HepG2 (cell line): Measurements from ENCODE around the gene PMM2. TPM values are rescaled to one million over a fixed set of nuclear protein-coding genes. Genes with fewer than 3 reads are reported as not detected.

Experiments used
- BORCS8-MEF2B ChIP-seq: sonication (generic); formaldehyde crosslinking; IDR thresholded peaks from 2 replicates; pipeline ENCODE4 v1.8.0; 2022; ENCODE audit warnings: mild to moderate bottlenecking, missing genetic modification reagents
- CEBPB ChIP-seq: IDR thresholded peaks from 2 replicates; pipeline ENCODE4 v1.6.1; 2011; ENCODE audit warnings: low read depth, low read length, improper control_type of control experiment, borderline replicate concordance
- FOXA3 ChIP-seq: IDR thresholded peaks from 2 replicates; pipeline ENCODE4 v1.6.1; 2016; ENCODE audit warnings: missing genetic modification reagents, missing compliant biosample characterization
- GATAD1 ChIP-seq: IDR thresholded peaks from 2 replicates; pipeline ENCODE4 v1.6.1; 2016; ENCODE audit warnings: missing genetic modification reagents, missing compliant biosample characterization
- JDP2 ChIP-seq: sonication (generic); formaldehyde crosslinking; IDR thresholded peaks from 2 replicates; pipeline ENCODE4 v1.8.1; 2022; ENCODE audit warnings: missing genetic modification reagents, borderline replicate concordance
- POLR2AphosphoS2 ChIP-seq: IDR thresholded peaks from 2 replicates; pipeline ENCODE4 v1.6.1; 2011; ENCODE audit warnings: low read depth, low read length, improper control_type of control experiment
- PPARG ChIP-seq: conservative IDR thresholded peaks from 2 replicates; pipeline ENCODE4 v1.6.1; 2016; ENCODE audit warnings: missing biosample characterization, missing genetic modification reagents
- RARG ChIP-seq: sonication (generic); formaldehyde crosslinking; IDR thresholded peaks from 2 replicates; pipeline ENCODE4 v1.4.0; 2020; ENCODE audit warnings: low read depth, mild to moderate bottlenecking, missing genetic modification reagents
- RNF2 ChIP-seq: fragments of 450-650 bp; conservative IDR thresholded peaks from 2 replicates; pipeline ENCODE4 v1.6.1; 2016; ENCODE audit warnings: low read depth
- SMYD3 ChIP-seq: sonication (generic); formaldehyde crosslinking; IDR thresholded peaks from 2 replicates; pipeline ENCODE4 v1.8.1; 2023; ENCODE audit warnings: mild to moderate bottlenecking, missing genetic modification reagents
- SNAPC2 ChIP-seq: sonication (generic); formaldehyde crosslinking; IDR thresholded peaks from 2 replicates; pipeline ENCODE4 v1.8.1; 2022; ENCODE audit warnings: mild to moderate bottlenecking, missing genetic modification reagents
- SP1 ChIP-seq, 2 experiments: fragments of 450-650 bp in 1 of 2; sonication (generic) in 1 of 2; formaldehyde crosslinking in 1 of 2; IDR thresholded peaks; 2 replicates each; pipeline versions ENCODE4 v1.4.0 to v1.6.1; 2016 to 2020; ENCODE audit warnings: missing genetic modification reagents in 1 of 2
- ZBTB38 ChIP-seq: sonication (generic); formaldehyde crosslinking; IDR thresholded peaks from 2 replicates; pipeline ENCODE4 v1.5.1; 2020; ENCODE audit warnings: mild to moderate bottlenecking, missing genetic modification reagents
- ZEB1 ChIP-seq: IDR thresholded peaks from 2 replicates; pipeline ENCODE4 v1.6.1; 2012; ENCODE audit warnings: mild to moderate bottlenecking, low read depth, inconsistent platforms; ENCODE audit not compliant: insufficient replicate concordance
- ZFP90 ChIP-seq: sonication (generic); formaldehyde crosslinking; IDR thresholded peaks from 2 replicates; pipeline ENCODE4 v1.8.0; 2022; ENCODE audit warnings: missing genetic modification reagents, mild to moderate bottlenecking, inconsistent platforms, borderline replicate concordance
- ZKSCAN8 ChIP-seq: IDR thresholded peaks from 2 replicates; pipeline ENCODE4 v1.6.1; 2016; ENCODE audit warnings: borderline replicate concordance, missing genetic modification reagents, missing compliant biosample characterization
- ZNF549 ChIP-seq: sonication (generic); formaldehyde crosslinking; IDR thresholded peaks from 2 replicates; pipeline ENCODE4 v1.5.0; 2020; ENCODE audit warnings: missing genetic modification reagents
- ZNF607 ChIP-seq: sonication (generic); formaldehyde crosslinking; IDR thresholded peaks from 2 replicates; pipeline ENCODE4 v1.5.1; 2020; ENCODE audit warnings: missing genetic modification reagents, mild to moderate bottlenecking, borderline replicate concordance
- ZNF678 ChIP-seq: sonication (generic); formaldehyde crosslinking; IDR thresholded peaks from 2 replicates; pipeline ENCODE4 v1.4.0; 2020; ENCODE audit warnings: mild to moderate bottlenecking, missing genetic modification reagents
- ZSCAN30 ChIP-seq: sonication (generic); formaldehyde crosslinking; IDR thresholded peaks from 2 replicates; pipeline ENCODE4 v1.5.0; 2020; ENCODE audit warnings: mild to moderate bottlenecking, missing genetic modification reagents
- polyA plus RNA-seq, 8 experiments: library from polyadenylated mRNA; depleted of rRNA in 3 of 8; stranded (reverse) in 7 of 8; unstranded in 1 of 8; fragments of >200 nt; fragmentation: Illumina TruSeq in 4 of 8; extraction: Trizol in 4 of 8; gene quantifications; 2 replicates each; pipeline versions ENCODE4 v1.2.1 to v1.2.3, GENCODE V29; 2011 to 2016; ENCODE audit warnings: low read depth in 4 of 8, missing spikeins in 1 of 8, mixed read lengths in 1 of 8; ENCODE audit not compliant: insufficient read depth in 1 of 8
- total RNA-seq, 5 experiments: library from RNA; depleted of rRNA; stranded (reverse); fragments of >200 nt; fragmentation: Illumina TruSeq; extraction: Trizol; gene quantifications; 2 replicates each; pipeline ENCODE4 v1.2.3, GENCODE V29; 2016; ENCODE audit warnings: low read depth in 1 of 5
- TF ChIP-seq, protein P1 (sequence below): sonication (generic); formaldehyde crosslinking; IDR thresholded peaks from 2 replicates; pipeline ENCODE4 v1.5.0; 2020; ENCODE audit warnings: missing genetic modification reagents
- TF ChIP-seq, protein P2 (sequence below): sonication (generic); formaldehyde crosslinking; IDR thresholded peaks from 2 replicates; pipeline ENCODE4 v1.4.0; 2020; ENCODE audit warnings: missing genetic modification reagents, borderline replicate concordance
- TF ChIP-seq, protein P3 (sequence below): sonication (generic); formaldehyde crosslinking; conservative IDR thresholded peaks from 2 replicates; pipeline ENCODE4 v1.4.0; 2020; ENCODE audit warnings: missing genetic modification reagents

PMM2 gene
- total and polyA plus RNA-seq, 2 of the 13 experiments (the other 11 are each of a cell fraction or from before 2014, with no cell fraction given): 52.2 to 93.7 TPM

DNA sequence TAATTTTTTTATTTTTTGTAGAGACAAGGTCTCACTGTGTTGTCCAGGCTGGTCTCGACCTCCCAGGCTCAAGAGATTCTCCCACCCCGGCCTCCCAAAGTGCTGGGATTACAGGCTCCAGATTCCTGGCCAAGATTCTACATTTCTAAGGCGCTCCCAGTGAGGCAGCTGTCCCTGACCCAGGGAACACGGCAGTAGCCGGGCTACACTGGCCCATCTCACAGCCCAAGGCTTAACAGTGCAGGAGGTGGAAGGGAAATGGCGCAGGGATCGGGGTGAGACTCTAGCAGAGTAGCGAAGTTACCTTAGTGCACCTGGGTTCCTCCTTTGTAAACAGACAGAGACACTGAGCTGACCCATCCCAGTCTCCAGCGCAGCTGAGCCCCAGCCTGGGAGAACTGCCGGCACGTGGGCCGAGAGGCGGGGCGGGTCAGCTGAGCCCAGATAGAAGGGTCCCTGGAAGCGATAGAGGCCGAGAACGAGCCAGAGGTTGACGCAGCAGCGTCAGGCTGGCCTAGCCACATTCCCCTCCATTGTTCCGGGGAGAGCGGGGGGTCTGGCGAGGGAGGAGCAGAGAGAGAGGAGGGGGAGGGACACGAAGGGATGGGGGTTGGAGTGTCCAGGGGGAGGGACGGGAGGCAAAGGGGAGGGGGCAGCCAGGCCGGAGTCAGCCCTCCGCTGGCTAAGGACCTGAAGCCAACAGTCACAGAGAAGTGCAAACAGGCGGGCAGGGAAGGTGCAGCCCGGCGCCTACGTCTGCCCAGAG lies 68.7 kb downstream of the PMM2 start (continued):
- TF ChIP-seq, protein P1, sequence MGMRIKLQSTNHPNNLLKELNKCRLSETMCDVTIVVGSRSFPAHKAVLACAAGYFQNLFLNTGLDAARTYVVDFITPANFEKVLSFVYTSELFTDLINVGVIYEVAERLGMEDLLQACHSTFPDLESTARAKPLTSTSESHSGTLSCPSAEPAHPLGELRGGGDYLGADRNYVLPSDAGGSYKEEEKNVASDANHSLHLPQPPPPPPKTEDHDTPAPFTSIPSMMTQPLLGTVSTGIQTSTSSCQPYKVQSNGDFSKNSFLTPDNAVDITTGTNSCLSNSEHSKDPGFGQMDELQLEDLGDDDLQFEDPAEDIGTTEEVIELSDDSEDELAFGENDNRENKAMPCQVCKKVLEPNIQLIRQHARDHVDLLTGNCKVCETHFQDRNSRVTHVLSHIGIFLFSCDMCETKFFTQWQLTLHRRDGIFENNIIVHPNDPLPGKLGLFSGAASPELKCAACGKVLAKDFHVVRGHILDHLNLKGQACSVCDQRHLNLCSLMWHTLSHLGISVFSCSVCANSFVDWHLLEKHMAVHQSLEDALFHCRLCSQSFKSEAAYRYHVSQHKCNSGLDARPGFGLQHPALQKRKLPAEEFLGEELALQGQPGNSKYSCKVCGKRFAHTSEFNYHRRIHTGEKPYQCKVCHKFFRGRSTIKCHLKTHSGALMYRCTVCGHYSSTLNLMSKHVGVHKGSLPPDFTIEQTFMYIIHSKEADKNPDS (CRISPR knock-in tag): no peak
- TF ChIP-seq, protein P2, sequence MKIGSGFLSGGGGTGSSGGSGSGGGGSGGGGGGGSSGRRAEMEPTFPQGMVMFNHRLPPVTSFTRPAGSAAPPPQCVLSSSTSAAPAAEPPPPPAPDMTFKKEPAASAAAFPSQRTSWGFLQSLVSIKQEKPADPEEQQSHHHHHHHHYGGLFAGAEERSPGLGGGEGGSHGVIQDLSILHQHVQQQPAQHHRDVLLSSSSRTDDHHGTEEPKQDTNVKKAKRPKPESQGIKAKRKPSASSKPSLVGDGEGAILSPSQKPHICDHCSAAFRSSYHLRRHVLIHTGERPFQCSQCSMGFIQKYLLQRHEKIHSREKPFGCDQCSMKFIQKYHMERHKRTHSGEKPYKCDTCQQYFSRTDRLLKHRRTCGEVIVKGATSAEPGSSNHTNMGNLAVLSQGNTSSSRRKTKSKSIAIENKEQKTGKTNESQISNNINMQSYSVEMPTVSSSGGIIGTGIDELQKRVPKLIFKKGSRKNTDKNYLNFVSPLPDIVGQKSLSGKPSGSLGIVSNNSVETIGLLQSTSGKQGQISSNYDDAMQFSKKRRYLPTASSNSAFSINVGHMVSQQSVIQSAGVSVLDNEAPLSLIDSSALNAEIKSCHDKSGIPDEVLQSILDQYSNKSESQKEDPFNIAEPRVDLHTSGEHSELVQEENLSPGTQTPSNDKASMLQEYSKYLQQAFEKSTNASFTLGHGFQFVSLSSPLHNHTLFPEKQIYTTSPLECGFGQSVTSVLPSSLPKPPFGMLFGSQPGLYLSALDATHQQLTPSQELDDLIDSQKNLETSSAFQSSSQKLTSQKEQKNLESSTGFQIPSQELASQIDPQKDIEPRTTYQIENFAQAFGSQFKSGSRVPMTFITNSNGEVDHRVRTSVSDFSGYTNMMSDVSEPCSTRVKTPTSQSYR (CRISPR knock-in tag): peak; percentile 52; the same call in 1 of the 2 replicates
- TF ChIP-seq, protein P3, sequence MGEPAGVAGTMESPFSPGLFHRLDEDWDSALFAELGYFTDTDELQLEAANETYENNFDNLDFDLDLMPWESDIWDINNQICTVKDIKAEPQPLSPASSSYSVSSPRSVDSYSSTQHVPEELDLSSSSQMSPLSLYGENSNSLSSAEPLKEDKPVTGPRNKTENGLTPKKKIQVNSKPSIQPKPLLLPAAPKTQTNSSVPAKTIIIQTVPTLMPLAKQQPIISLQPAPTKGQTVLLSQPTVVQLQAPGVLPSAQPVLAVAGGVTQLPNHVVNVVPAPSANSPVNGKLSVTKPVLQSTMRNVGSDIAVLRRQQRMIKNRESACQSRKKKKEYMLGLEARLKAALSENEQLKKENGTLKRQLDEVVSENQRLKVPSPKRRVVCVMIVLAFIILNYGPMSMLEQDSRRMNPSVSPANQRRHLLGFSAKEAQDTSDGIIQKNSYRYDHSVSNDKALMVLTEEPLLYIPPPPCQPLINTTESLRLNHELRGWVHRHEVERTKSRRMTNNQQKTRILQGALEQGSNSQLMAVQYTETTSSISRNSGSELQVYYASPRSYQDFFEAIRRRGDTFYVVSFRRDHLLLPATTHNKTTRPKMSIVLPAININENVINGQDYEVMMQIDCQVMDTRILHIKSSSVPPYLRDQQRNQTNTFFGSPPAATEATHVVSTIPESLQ (CRISPR knock-in tag): peak; percentile 19; the same call in 1 of the 2 replicates
- TF ChIP-seq POLR2AphosphoS2: 0 out of 2 replicates have a peak, but pooled peaks have one; percentile 85
- TF ChIP-seq ZNF607 (CRISPR knock-in tag): peak; percentile 79
- peak; percentile 61 for TF ChIP-seq FOXA3 (CRISPR knock-in tag)
- peak; percentile 72 for TF ChIP-seq BORCS8-MEF2B
- no peak for TF ChIP-seq SNAPC2 (CRISPR knock-in tag)
- no peak for TF ChIP-seq SP1 (IDR thresholded peaks at IDR 0.05)
- 0 out of 2 replicates have a peak, but pooled peaks have one; percentile 8 for TF ChIP-seq SP1 (CRISPR knock-in tag; IDR thresholded peaks at IDR 0.05)
- no peak for TF ChIP-seq SMYD3 (CRISPR knock-in tag)
- no peak; the same call in 1 of the 2 replicates for TF ChIP-seq ZSCAN30
- no peak for TF ChIP-seq CEBPB
- TF ChIP-seq GATAD1: peak; percentile 58; the same call in 1 of the 2 replicates
- TF ChIP-seq RARG (CRISPR knock-in tag): no peak
- no peak; the same call in 1 of the 2 replicates for TF ChIP-seq RNF2
- TF ChIP-seq PPARG (CRISPR knock-in tag): 0 out of 2 replicates have a peak, but pooled peaks have one; percentile 22
- 0 out of 2 replicates have a peak, but pooled peaks have one; percentile 13 for TF ChIP-seq ZKSCAN8 (CRISPR knock-in tag)
- TF ChIP-seq ZEB1: no peak
- no peak for TF ChIP-seq ZFP90 (CRISPR knock-in tag)
- TF ChIP-seq ZBTB38 (CRISPR knock-in tag): peak; percentile 65; the same call in 1 of the 2 replicates
- no peak for TF ChIP-seq JDP2 (CRISPR knock-in tag)
- TF ChIP-seq ZNF678: no peak
- TF ChIP-seq ZNF549 (CRISPR knock-in tag): no peak
